Keratinocyte (primary cell): Measurements from ENCODE around the gene SMYD5. TPM values are rescaled to one million over a fixed set of nuclear protein-coding genes. Genes with fewer than 3 reads are reported as not detected.

Experiments used
- DNase-seq: peaks from one replicate; pipeline ENCODE4 v3.0.0-alpha.2; 2011; ENCODE audit warnings: low read depth, missing footprints, low spot score
- FAIRE-seq: peaks from 2 replicates; lab custom pipeline; 2011; peaks lifted over from hg19 to GRCh38; lab: Jason Lieb, UNC
- H2AFZ ChIP-seq: 2 replicates; pipeline ENCODE4 v1.6.0; 2012; ENCODE audit warnings: low read length, control low read depth, inconsistent platforms; ENCODE audit not compliant: control insufficient read depth
- H3K27ac ChIP-seq: 2 replicates; pipeline ENCODE4 v1.5.1; 2011; ENCODE audit warnings: low read length; ENCODE audit not compliant: control insufficient read depth, insufficient read depth
- H3K27me3 ChIP-seq: 3 replicates; pipeline ENCODE4 v1.6.0; 2011; ENCODE audit warnings: low read length; ENCODE audit not compliant: control insufficient read depth, insufficient read depth; ENCODE audit errors: extremely low read depth
- H3K36me3 ChIP-seq, 2 experiments: 2 replicates in 1 of 2; 3 replicates in 1 of 2; pipeline ENCODE4 v1.5.1; 2011; ENCODE audit warnings: low read length in 2 of 2, mild to moderate bottlenecking in 1 of 2; ENCODE audit not compliant: control insufficient read depth in 2 of 2, insufficient read depth in 2 of 2; ENCODE audit errors: extremely low read depth in 1 of 2
- H3K4me1 ChIP-seq: 3 replicates; pipeline ENCODE4 v1.5.1; 2011; ENCODE audit warnings: low read length; ENCODE audit not compliant: control insufficient read depth, insufficient read depth; ENCODE audit errors: extremely low read depth
- H3K4me2 ChIP-seq: 3 replicates; pipeline ENCODE4 v1.6.0; 2011; ENCODE audit warnings: low read depth, low read length; ENCODE audit not compliant: control insufficient read depth, insufficient read depth; ENCODE audit errors: extremely low read depth
- H3K4me3 ChIP-seq, 3 experiments: fragments of 200-600 bp in 1 of 3; sonication (generic) in 1 of 3; 2 replicates in 2 of 3; 3 replicates in 1 of 3; pipeline ENCODE4 v1.5.1; 2011 to 2016; ENCODE audit warnings: low read length in 3 of 3, mild to moderate bottlenecking in 3 of 3, control low read depth in 2 of 3, inconsistent platforms in 1 of 3, low read depth in 1 of 3, mixed read lengths in 1 of 3, mixed run types in 1 of 3, moderate library complexity in 1 of 3; ENCODE audit not compliant: control insufficient read depth in 2 of 3, insufficient read depth in 2 of 3; ENCODE audit errors: extremely low read depth in 1 of 3
- H3K79me2 ChIP-seq: 2 replicates; pipeline ENCODE4 v1.6.0; 2012; ENCODE audit warnings: low read length; ENCODE audit not compliant: control insufficient read depth, insufficient read depth
- H3K9ac ChIP-seq: 3 replicates; pipeline ENCODE4 v1.6.0; 2011; ENCODE audit warnings: low read length; ENCODE audit not compliant: control insufficient read depth, insufficient read depth; ENCODE audit errors: extremely low read depth
- H3K9me1 ChIP-seq: 3 replicates; pipeline ENCODE4 v1.6.0; 2011; ENCODE audit warnings: low read length; ENCODE audit not compliant: control insufficient read depth, insufficient read depth; ENCODE audit errors: extremely low read depth
- H3K9me3 ChIP-seq: 2 replicates; pipeline ENCODE4 v1.5.1; 2012; ENCODE audit warnings: low read depth, low read length; ENCODE audit not compliant: control insufficient read depth
- H4K20me1 ChIP-seq: 3 replicates; pipeline ENCODE4 v1.6.0; 2011; ENCODE audit warnings: low read length; ENCODE audit not compliant: control insufficient read depth, insufficient read depth; ENCODE audit errors: extremely low read depth
- EZH2 ChIP-seq: IDR thresholded peaks from one replicate; pipeline ENCODE4 v1.6.1; 2012; ENCODE audit warnings: inconsistent platforms, mild to moderate bottlenecking, low read length, moderate library complexity
- dilution Hi-C: fragments of 300-500 bp; cut with MboI; formaldehyde crosslinking; loops from one replicate; pipeline ENCODE4 v1.7.0; 2020; ENCODE audit warnings: low sequenced_read_pairs; ENCODE audit not compliant: extremely low pct_ligation_motif_present
- polyA plus RNA-seq, 5 experiments: library from polyadenylated mRNA; depleted of rRNA in 3 of 5; stranded (reverse) in 3 of 5; stranded (forward) in 1 of 5; unstranded in 1 of 5; fragments of >200 nt; gene quantifications; 1 replicate in 1 of 5; 2 replicates in 3 of 5; 3 replicates in 1 of 5; pipeline versions ENCODE4 v1.2.1 to v1.2.3, GENCODE V29; 2011 to 2012; ENCODE audit warnings: missing spikeins in 2 of 5, low read depth in 1 of 5, low replicate concordance in 1 of 5
- TF ChIP-seq, protein P1 (sequence below), 3 experiments: IDR thresholded peaks in 1 of 3; conservative IDR thresholded peaks in 1 of 3; optimal IDR thresholded peaks in 1 of 3; 2 replicates in 2 of 3; 3 replicates in 1 of 3; pipeline versions ENCODE3 to v1.5.1; 2011; ENCODE audit warnings: low read length in 3 of 3, mild to moderate bottlenecking in 3 of 3, moderate library complexity in 2 of 3, control low read depth in 1 of 3, inconsistent platforms in 1 of 3; ENCODE audit not compliant: insufficient read depth in 2 of 3; ENCODE audit errors: extremely low read depth in 1 of 3

Gene SMYD5
- polyA plus RNA-seq, 1 donor (not counting 4 experiments of a cell fraction or from before 2014, with no cell fraction given) = 18.6 TPM

- H3K36me3 ChIP-seq = no peaks in the 10 kb centered on the region
- no peak overlapping the region for H3K4me2 ChIP-seq
- H3K27ac ChIP-seq = no peak overlapping the region
- no peak overlapping the region for H2AFZ ChIP-seq
- TF ChIP-seq, protein P1, sequence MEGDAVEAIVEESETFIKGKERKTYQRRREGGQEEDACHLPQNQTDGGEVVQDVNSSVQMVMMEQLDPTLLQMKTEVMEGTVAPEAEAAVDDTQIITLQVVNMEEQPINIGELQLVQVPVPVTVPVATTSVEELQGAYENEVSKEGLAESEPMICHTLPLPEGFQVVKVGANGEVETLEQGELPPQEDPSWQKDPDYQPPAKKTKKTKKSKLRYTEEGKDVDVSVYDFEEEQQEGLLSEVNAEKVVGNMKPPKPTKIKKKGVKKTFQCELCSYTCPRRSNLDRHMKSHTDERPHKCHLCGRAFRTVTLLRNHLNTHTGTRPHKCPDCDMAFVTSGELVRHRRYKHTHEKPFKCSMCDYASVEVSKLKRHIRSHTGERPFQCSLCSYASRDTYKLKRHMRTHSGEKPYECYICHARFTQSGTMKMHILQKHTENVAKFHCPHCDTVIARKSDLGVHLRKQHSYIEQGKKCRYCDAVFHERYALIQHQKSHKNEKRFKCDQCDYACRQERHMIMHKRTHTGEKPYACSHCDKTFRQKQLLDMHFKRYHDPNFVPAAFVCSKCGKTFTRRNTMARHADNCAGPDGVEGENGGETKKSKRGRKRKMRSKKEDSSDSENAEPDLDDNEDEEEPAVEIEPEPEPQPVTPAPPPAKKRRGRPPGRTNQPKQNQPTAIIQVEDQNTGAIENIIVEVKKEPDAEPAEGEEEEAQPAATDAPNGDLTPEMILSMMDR (optimal IDR thresholded peaks at IDR 0.05 in 1 of 3, IDR thresholded peaks at IDR 0.05 in 1 of 3, conservative IDR thresholded peaks at IDR 0.05 in 1 of 3; ENCODE audit: extremely low read depth in 1 of 3, insufficient read depth in 2 of 3, low read length in 3 of 3) = no peak
- TF ChIP-seq EZH2 = no peak
- peaks cover 33% of the 10 kb centered on the region for H3K27me3 ChIP-seq
- no peaks in the 10 kb centered on the region for H3K9me1 ChIP-seq
- DNase-seq (no peak), FAIRE-seq (no peak)
- no peaks in the 10 kb centered on the region for H3K9me3 ChIP-seq
- H3K4me3 ChIP-seq = no peak overlapping the region
- H3K4me1 ChIP-seq = peaks cover 6% of the 10 kb centered on the region
- H4K20me1 ChIP-seq = no peaks in the 10 kb centered on the region
- dilution Hi-C loops = no loop called here
- no peak overlapping the region for H3K9ac ChIP-seq
- no peaks in the 10 kb centered on the region for H3K79me2 ChIP-seq
Measured at GRCh38 chr2:73205611-73206010, 8.4 kb upstream of the SMYD5 start.

DNA sequence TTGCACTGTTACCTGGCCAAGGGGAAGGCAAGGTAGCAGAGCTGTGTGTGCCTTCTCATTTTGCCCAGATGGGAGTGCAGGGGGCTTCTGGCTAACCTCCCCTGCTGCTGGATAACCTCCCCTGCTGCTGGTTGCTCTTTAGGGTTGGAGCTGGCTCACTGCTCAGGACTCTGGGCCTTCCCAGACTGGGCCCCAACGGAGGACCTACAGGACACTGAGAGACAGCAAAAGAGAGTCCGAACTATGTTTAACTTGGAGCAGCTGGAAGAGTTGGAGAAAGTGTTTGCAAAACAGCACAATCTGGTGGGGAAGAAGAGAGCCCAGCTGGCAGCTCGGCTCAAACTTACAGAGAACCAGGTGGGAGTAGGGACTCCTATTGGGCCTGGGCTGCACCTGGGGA is 5.8 kb upstream of the SMYD5 start:
- H3K9me3 ChIP-seq = no peaks in the 10 kb centered on the region

More for the DNA sequence above, 5.8 kb upstream of the SMYD5 start:
- H3K27ac ChIP-seq = no peak overlapping the region
- no peaks in the 10 kb centered on the region for H3K4me1 ChIP-seq
- no peak overlapping the region for H3K4me2 ChIP-seq
- FAIRE-seq (no peak), DNase-seq (no peak)
- no peak for TF ChIP-seq EZH2
- TF ChIP-seq, protein P1 (optimal IDR thresholded peaks at IDR 0.05 in 1 of 3, IDR thresholded peaks at IDR 0.05 in 1 of 3, conservative IDR thresholded peaks at IDR 0.05 in 1 of 3; ENCODE audit: extremely low read depth in 1 of 3, insufficient read depth in 2 of 3, low read length in 3 of 3) = no peak
- peaks cover 11% of the 10 kb centered on the region for H3K27me3 ChIP-seq
- no peaks in the 10 kb centered on the region for H3K36me3 ChIP-seq
- H4K20me1 ChIP-seq = no peaks in the 10 kb centered on the region
- dilution Hi-C loops = no loop called here
- no peak overlapping the region for H3K4me3 ChIP-seq
- H3K79me2 ChIP-seq = no peaks in the 10 kb centered on the region
- no peaks in the 10 kb centered on the region for H3K9me1 ChIP-seq
- H3K9ac ChIP-seq = no peak overlapping the region
- no peak overlapping the region for H2AFZ ChIP-seq
